ENCODE measurements around the gene RSU1. TPM values are rescaled to one million over a fixed set of nuclear protein-coding genes. Genes with fewer than 3 reads are reported as not detected.

Gene RSU1
- total and polyA plus RNA-seq, 10 of the 15 experiments (the other 5 are each of a cell fraction or from before 2014, with no cell fraction given): 49.2 to 139 (median 81.3) TPM

GRCh38 chr10:16765509-16766375 is 51.5 kb downstream of the RSU1 start:
- ChIA-PET RAD21 (ENCODE audit: unreplicated experiment) (no interaction called here), POLR2A (no interaction called here), CTCF (interaction anchor here (1.2 to 2.1 kb wide), 4 partner anchors 14 to 863 kb away, joined by 3 to 6 read pairs (median 4); no protein-coding TSS in a partner anchor), SMC1A (ENCODE audit: uncharacterized antibody, unreplicated experiment) (interaction anchor here (0.6 to 2.6 kb wide), 4 partner anchors 12 to 863 kb away, joined by 3 to 14 read pairs (median 3); no protein-coding TSS in a partner anchor)
- BruUV-seq (replicated peaks): no TSS peak
- TF ChIP-seq ZSCAN29 (IDR thresholded peaks at IDR 0.05): no peak
- no peak for TF ChIP-seq SREBF1 (IDR thresholded peaks at IDR 0.05; ENCODE audit: low read length)
- TF ChIP-seq, protein P1, sequence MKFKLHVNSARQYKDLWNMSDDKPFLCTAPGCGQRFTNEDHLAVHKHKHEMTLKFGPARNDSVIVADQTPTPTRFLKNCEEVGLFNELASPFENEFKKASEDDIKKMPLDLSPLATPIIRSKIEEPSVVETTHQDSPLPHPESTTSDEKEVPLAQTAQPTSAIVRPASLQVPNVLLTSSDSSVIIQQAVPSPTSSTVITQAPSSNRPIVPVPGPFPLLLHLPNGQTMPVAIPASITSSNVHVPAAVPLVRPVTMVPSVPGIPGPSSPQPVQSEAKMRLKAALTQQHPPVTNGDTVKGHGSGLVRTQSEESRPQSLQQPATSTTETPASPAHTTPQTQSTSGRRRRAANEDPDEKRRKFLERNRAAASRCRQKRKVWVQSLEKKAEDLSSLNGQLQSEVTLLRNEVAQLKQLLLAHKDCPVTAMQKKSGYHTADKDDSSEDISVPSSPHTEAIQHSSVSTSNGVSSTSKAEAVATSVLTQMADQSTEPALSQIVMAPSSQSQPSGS (IDR thresholded peaks at IDR 0.05; ENCODE audit: low read length): peak; percentile 14; the same call in 1 of the 2 replicates
- TF ChIP-seq MEF2B (IDR thresholded peaks at IDR 0.05; ENCODE audit: partially characterized antibody, poor library complexity, severe bottlenecking): peak; percentile 91
- TF ChIP-seq IKZF2 (IDR thresholded peaks at IDR 0.05): 0 out of 4 replicates have a peak, but pooled peaks of 1 of the 2 experiments have one; percentile 11
- peak; percentile 67; the same call in 1 of the 2 replicates for TF ChIP-seq IRF4 (IDR thresholded peaks at IDR 0.05; ENCODE audit: low read depth, low read length)
- TF ChIP-seq NKRF (conservative IDR thresholded peaks at IDR 0.05): no peak
- peak; percentile 85 for TF ChIP-seq JUNB (IDR thresholded peaks at IDR 0.05)
- TF ChIP-seq JUND (IDR thresholded peaks at IDR 0.05; ENCODE audit: low read depth, low read length): 0 out of 2 replicates have a peak, but pooled peaks have one; percentile 35
- no peak for TF ChIP-seq KAT2A (conservative IDR thresholded peaks at IDR 0.05; ENCODE audit: control insufficient read depth, low read depth, low read length)
- no peak for TF ChIP-seq POLR2A (IDR thresholded peaks at IDR 0.05; ENCODE audit: low read depth, low read length)
- Histone ChIP-seq H3K27ac (ENCODE audit: control insufficient read depth, insufficient read depth) (no peak overlapping the region), H3K4me2 (ENCODE audit: control insufficient read depth, insufficient read depth) (peak overlapping the region; percentile 30; the same call in 1 of the 2 replicates), H3K27me3 (replicated peaks in 1 of 2; ENCODE audit: control insufficient read depth in 2 of 2, insufficient read depth in 2 of 2, low read length in 1 of 2) (no peaks in the 10 kb centered on the region), H3K9ac (ENCODE audit: control insufficient read depth, insufficient read depth, low read length) (no peak overlapping the region), H4K20me1 (ENCODE audit: control insufficient read depth, insufficient read depth) (no peaks in the 10 kb centered on the region), H3K36me3 (ENCODE audit: control insufficient read depth in 2 of 2, insufficient read depth in 2 of 2, low read length in 1 of 2) (no peaks in the 10 kb centered on the region; a peak in 1 of 4 replicates), H3K4me1 (ENCODE audit: control insufficient read depth, insufficient read depth, low read length) (peaks cover 10% of the 10 kb centered on the region), H3K79me2 (ENCODE audit: control insufficient read depth, insufficient read depth, low read length) (no peaks in the 10 kb centered on the region), H2AFZ (ENCODE audit: control insufficient read depth, low read depth, low read length) (no peak overlapping the region; the same call in 1 of the 2 replicates), H3K4me3 (no peak overlapping the region), H3K9me3 (replicated peaks; ENCODE audit: control insufficient read depth, insufficient read depth, low read length) (no peaks in the 10 kb centered on the region)
- WGBS (ENCODE audit: insufficient coverage, insufficient replicate concordance, low lambda C conversion rate, missing lambda C conversion rate): 54% methylated on average over 12 of the region's 12 CpGs
- intact Hi-C loops (cut with micrococcal nuclease; ENCODE audit: unreplicated experiment) (loop anchor here (5.0 kb wide), 1 partner anchor 178 kb away; no protein-coding TSS in a partner anchor), in situ Hi-C loops (cut with MboI) (no loop called here)
- DNase-seq (ENCODE audit: low read depth, low spot score) (no peak), FAIRE-seq (no peak), ATAC-seq (peak; percentile 86)
